Left renal cortex interstitium (tissue), 4 donors: ENCODE results near the gene C11orf97. TPM values are rescaled to one million over a fixed set of nuclear protein-coding genes. Genes with fewer than 3 reads are reported as not detected.

Experiments
- DNase-seq, 4 donors: peaks; one replicate each; pipeline ENCODE4 v3.0.0-alpha.2; 2013; ENCODE audit warnings: low read depth in 4 of 4, low spot score in 2 of 4, missing footprints in 1 of 4
- polyA plus RNA-seq, 4 donors: library from polyadenylated mRNA; unstranded; fragments of 120-200 nt; gene quantifications; one replicate each; pipeline ENCODE4 v1.2.1, GENCODE V29; 2013; ENCODE audit not compliant: insufficient read length in 4 of 4

The C11orf97 gene
- polyA plus RNA-seq, 4 donors = 0.30 TPM; not detected in 3

DNA sequence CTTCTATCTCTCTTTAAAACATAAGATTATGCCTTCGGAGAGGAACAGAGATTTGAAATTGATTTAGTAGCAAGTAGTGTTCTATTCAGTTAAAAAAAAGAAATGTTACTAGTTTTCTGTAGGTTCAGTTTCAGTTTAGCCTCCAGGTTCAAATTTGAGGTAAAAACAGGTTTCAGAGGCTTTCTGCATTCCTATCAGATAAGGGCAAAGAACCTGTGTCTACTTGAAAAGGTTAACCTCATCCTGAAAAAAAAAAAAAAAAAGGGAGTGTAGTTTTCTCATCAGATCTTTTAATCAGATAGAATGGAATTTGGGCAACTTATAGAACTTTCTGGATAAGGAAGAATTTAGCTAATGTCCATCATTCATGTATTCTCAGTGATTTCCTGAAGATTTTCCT is 12.1 kb downstream of the C11orf97 start:
- DNase-seq = no peak

- DNase-seq = peak in 1 of 4 donors; percentile 66
Measured at GRCh38 chr11:94525546-94526324, 13.5 kb downstream of the C11orf97 start.

DNA sequence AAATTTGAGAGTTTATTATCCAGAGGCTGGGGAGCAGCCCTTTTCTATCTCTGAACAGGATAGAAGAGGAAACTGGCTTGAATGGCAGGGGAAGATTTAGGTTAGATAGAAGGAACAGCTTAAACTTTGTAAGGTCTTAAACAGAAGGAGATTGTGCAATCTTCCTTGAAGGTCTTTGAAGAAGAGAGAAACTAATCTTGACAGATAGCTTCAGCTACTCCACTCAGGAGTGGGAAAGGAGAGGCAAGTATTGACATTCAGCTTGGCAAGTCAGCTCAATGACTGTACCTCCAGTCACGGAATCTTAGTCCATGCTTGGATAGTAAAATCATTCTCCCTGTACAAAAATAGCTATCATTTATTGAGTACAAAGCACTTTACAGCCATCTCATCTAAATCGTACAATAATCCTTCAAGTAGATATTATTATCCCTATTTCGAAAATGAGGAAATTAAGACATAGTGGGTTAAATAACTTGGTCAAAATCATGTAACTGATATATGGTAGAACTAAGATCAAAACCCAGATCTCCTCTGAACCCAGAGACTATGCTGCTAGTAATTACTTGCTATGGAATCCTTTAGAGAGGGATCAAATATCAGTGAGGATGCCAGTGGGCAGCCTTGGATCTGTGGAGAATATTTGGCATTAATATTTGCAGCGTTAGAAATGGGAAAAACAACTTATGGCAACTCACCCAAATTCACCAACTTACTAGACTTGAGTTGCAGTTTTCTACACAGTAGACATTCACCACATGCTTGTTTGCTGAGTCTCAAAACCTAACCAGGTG is 14.6 kb downstream of the C11orf97 start:
- no peak for DNase-seq

DNA sequence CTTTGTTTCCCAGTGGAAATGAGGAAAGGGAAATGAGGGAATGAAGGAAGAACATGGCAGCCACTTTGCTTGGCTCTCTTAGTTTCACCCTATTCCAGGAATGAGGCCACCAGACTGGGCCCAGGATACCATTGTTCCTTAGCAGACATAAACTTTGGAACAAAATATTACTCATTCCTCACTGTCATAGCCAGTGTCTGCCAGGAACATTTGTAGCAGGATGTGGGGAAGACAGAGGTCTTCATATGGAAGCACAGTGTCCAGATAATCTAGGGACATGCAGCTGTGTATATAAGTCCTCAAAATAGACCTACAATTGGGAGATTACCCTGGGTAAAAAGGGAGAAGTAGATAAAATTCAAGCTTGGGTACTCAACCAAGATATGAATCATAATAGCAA is 16.3 kb downstream of the C11orf97 start:
- DNase-seq = no peak

DNA sequence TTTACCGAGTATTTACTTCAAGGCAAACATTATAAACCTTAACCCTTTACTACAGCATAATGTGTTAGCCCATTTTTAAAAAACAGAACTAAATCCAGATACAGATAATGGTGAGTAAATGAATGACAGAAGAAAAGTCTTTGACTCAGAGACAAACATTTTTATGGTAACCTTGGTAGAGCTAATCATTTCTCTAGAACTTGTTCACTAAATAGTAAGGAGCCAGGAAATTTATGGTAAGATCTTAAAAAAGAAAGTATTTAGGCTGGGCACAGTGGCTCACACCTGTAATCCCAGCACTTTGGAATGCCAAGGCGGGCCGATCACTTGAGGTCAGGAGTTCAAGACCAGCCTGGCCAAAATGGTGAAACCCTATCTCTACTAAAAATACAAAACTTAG is 19.9 kb downstream of the C11orf97 start:
- no peak for DNase-seq

DNA sequence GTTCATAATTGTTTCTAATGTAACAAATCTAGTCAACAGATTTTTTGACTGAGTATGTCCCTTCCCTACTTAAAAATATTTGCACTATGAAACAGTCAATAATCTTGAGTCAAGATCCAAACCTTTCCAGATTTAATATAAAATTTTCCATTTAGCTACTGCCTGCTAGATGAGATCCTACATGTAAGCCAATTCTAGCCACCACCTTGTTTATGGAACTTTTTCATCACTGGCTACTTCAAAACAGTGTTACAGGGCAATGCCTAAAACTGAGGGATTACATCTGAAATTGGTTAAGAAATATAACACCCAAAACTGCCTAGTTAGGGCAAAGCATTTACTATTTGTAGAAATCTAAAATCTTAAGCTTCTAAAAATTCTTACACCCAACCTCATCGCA is 20.9 kb downstream of the C11orf97 start:
- DNase-seq = no peak

DNA sequence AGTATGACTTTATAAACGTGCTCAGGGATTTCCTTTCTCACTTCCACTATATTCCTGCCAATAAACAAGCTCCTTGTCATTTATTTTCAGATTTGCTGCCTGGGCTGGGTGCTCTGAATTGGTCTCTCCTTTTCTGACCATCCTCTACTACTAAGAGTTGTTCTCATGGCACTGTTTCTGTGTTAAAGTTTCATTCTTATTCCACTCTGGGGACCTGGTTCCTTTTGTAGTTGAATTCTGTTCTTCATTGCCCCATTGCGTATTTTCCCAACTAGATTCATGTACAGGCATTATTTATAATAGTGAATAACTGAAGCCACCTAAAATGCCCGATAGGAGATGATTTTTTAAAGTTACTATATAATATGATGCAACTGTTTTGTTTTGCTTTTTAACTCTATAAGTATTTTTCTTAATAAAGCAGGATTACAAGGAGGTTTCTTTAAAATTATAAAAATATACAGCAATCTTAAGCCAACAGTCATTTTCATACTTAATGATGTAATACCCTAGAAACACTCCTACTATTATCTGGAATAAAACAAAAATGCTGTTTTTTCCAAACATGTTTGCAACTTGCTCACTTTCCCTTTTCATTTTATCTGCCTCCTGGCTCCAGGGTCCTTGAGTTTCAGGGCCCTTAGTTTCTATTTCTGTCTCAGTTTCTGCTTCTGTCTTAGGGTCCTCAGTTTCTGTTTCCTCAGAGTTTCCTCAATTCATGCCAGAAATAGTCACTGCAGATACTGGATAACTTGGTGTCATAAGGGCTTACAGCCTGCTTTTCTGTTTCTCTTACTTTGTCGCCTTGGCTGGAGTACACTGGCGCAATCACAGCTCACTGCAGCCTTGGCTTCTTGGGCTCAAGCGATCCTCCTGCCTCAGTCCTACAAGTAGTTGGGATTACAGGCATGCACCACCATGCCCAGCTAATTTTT is 21.7 kb downstream of the C11orf97 start:
- no peak for DNase-seq

- DNase-seq = no peak
Measured at GRCh38 chr11:94536386-94536785, 24.1 kb downstream of the C11orf97 start.

- no peak for DNase-seq
Measured at GRCh38 chr11:94537031-94537600, 24.9 kb downstream of the C11orf97 start.

DNA sequence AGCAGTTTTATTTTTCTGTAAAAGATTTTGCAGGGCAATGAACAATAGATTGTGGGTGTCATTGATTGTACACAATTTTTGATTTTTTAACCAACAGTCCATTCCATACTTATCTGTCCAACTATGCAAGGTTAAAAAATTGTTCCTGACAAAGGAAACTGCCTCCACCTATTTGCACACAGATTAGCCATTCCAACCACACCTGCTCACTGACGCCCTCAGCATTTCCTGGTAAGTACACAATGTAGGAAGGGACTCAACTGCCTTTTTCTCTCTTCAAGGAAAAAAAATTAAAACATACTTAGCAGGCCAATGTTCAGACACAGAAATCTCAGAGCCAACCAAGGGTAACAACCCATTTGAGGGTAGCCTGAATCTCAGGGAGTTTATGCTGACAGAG is 27.2 kb downstream of the C11orf97 start:
- DNase-seq = no peak

GRCh38 chr11:94543695-94544645 is 31.7 kb downstream of the C11orf97 start, which contains the start of gene FUT4:
FUT4 (plus strand) TSS chr11:94543921; CDS start chr11:94544134, 213 bp downstream.
- DNase-seq = peak; percentile 64 to 79 (median 68)

DNA sequence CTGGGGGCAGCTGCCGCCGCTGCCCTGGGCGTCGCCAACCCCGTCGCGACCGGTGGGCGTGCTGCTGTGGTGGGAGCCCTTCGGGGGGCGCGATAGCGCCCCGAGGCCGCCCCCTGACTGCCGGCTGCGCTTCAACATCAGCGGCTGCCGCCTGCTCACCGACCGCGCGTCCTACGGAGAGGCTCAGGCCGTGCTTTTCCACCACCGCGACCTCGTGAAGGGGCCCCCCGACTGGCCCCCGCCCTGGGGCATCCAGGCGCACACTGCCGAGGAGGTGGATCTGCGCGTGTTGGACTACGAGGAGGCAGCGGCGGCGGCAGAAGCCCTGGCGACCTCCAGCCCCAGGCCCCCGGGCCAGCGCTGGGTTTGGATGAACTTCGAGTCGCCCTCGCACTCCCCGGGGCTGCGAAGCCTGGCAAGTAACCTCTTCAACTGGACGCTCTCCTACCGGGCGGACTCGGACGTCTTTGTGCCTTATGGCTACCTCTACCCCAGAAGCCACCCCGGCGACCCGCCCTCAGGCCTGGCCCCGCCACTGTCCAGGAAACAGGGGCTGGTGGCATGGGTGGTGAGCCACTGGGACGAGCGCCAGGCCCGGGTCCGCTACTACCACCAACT is 32.5 kb downstream of the C11orf97 start:
- no peak for DNase-seq

DNA sequence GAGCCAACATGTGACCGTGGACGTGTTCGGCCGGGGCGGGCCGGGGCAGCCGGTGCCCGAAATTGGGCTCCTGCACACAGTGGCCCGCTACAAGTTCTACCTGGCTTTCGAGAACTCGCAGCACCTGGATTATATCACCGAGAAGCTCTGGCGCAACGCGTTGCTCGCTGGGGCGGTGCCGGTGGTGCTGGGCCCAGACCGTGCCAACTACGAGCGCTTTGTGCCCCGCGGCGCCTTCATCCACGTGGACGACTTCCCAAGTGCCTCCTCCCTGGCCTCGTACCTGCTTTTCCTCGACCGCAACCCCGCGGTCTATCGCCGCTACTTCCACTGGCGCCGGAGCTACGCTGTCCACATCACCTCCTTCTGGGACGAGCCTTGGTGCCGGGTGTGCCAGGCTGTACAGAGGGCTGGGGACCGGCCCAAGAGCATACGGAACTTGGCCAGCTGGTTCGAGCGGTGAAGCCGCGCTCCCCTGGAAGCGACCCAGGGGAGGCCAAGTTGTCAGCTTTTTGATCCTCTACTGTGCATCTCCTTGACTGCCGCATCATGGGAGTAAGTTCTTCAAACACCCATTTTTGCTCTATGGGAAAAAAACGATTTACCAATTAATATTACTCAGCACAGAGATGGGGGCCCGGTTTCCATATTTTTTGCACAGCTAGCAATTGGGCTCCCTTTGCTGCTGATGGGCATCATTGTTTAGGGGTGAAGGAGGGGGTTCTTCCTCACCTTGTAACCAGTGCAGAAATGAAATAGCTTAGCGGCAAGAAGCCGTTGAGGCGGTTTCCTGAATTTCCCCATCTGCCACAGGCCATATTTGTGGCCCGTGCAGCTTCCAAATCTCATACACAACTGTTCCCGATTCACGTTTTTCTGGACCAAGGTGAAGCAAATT is 33.3 kb downstream of the C11orf97 start:
- no peak for DNase-seq

GRCh38 chr11:94546162-94546470 is 33.9 kb downstream of the C11orf97 start:
- DNase-seq = no peak

- DNase-seq = no peak
Measured at GRCh38 chr11:94546886-94547285, 34.6 kb downstream of the C11orf97 start.

GRCh38 chr11:94549146-94549545 is 36.9 kb downstream of the C11orf97 start:
- no peak for DNase-seq

DNA sequence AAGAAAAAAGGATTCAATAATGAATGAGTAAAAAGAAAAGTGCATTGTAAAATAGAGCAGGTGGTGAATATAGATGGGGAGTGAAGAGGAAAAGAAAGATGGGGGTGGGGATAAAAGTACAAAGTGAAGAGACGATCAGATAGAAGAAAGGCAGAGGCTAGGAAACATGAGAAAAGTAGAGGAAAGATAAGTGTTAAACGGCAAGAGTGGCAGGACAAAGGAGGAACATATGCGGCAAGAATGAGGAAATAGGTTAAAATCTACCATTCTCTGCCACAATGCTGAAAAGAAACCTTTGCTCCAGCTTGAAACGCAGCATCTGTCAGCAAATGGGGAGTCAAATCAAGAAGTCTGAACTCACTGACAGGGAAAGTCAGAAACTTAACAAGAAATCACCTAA is 38.3 kb downstream of the C11orf97 start:
- DNase-seq = no peak

- no peak for DNase-seq
Measured at GRCh38 chr11:94553938-94554337, 41.7 kb downstream of the C11orf97 start.
